HG03045 (cell line): ENCODE results near the gene TMC8.
"Not testable (repeated sequence)": the region's sequence is repeated elsewhere in the genome, so short reads cannot be mapped to it uniquely, and the experiment has no call there.

ENCODE experiments used
- ATAC-seq: cut with Tn5 transposase; IDR thresholded peaks from one replicate; pipeline ENCODE4 v1.9.1; 2021; ENCODE audit warnings: mild to moderate bottlenecking, moderate library complexity; ENCODE audit not compliant: unreplicated experiment

The TMC8 gene

GRCh38 chr17:78130437-78131101 lies at the start of gene TMC8:
Gene TMC8, plus strand, starts transcription at chr17:78130771. Its CDS starts 818 bp downstream, at chr17:78131589.
- ATAC-seq: no peak

- ATAC-seq: no peak
Measured at GRCh38 chr17:78081551-78081950, 49.0 kb upstream of the TMC8 start.

GRCh38 chr17:78082355-78082872 lies 48.2 kb upstream of the TMC8 start:
- ATAC-seq: not testable (repeated sequence)

GRCh38 chr17:78082988-78083387 lies 47.6 kb upstream of the TMC8 start:
- no peak for ATAC-seq

- ATAC-seq: no peak
Measured at GRCh38 chr17:78086740-78087139, 43.8 kb upstream of the TMC8 start.

GRCh38 chr17:78088529-78088928 lies 42.0 kb upstream of the TMC8 start:
- ATAC-seq: no peak

- ATAC-seq: no peak
Measured at GRCh38 chr17:78089576-78090281, 40.8 kb upstream of the TMC8 start.

GRCh38 chr17:78092794-78093324 lies 37.7 kb upstream of the TMC8 start:
- ATAC-seq: no peak

GRCh38 chr17:78095035-78095434 lies 35.5 kb upstream of the TMC8 start:
- ATAC-seq: no peak

GRCh38 chr17:78096093-78096492 lies 34.5 kb upstream of the TMC8 start:
- ATAC-seq: no peak

- ATAC-seq: no peak
Measured at GRCh38 chr17:78101112-78101511, 29.5 kb upstream of the TMC8 start.

- ATAC-seq: no peak
Measured at GRCh38 chr17:78101542-78101941, 29.0 kb upstream of the TMC8 start.

GRCh38 chr17:78103311-78103710 lies 27.3 kb upstream of the TMC8 start:
- no peak for ATAC-seq

GRCh38 chr17:78104540-78104941 lies 26.0 kb upstream of the TMC8 start:
- ATAC-seq: no peak

- ATAC-seq: no peak
Measured at GRCh38 chr17:78105101-78105500, 25.5 kb upstream of the TMC8 start.

GRCh38 chr17:78105551-78105950 lies 25.0 kb upstream of the TMC8 start:
- ATAC-seq: no peak

GRCh38 chr17:78106211-78106610 lies 24.4 kb upstream of the TMC8 start:
- ATAC-seq: no peak

- no peak for ATAC-seq
Measured at GRCh38 chr17:78107457-78107856, 23.1 kb upstream of the TMC8 start.

GRCh38 chr17:78107976-78108725 lies 22.4 kb upstream of the TMC8 start:
- no peak for ATAC-seq

- ATAC-seq: no peak
Measured at GRCh38 chr17:78108726-78109488, 21.7 kb upstream of the TMC8 start.

- no peak for ATAC-seq
Measured at GRCh38 chr17:78109489-78109761, 21.1 kb upstream of the TMC8 start.
